ENCODE data around the gene FXYD6.

DNA sequence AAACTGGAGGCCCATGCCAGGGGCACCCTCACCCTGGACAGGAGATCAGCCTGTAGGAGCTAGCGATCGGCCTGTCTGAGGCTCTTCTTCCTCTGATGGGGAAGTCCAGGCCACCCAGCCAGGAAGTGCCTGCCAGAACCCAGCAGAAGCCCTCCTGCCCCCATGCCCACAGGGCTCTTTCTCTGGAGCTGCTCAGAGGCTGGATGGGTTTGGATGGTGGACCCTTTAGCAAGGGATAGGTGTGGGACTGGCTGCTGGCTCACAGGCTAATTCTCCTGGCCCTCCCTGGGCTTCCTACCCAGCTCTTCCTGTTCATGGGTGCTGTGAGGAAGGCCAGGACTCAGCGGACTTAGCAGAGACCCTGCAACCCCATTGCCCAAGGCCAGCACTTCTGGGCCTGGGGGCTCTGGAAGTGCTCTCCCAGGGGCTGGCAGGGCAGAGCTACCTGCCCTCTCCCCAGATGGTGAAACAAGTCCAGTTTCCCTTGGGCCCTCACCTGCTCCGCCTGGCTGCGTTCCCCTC, 59.6 kb downstream of the FXYD6 start:
- TF ChIP-seq, protein P1, sequence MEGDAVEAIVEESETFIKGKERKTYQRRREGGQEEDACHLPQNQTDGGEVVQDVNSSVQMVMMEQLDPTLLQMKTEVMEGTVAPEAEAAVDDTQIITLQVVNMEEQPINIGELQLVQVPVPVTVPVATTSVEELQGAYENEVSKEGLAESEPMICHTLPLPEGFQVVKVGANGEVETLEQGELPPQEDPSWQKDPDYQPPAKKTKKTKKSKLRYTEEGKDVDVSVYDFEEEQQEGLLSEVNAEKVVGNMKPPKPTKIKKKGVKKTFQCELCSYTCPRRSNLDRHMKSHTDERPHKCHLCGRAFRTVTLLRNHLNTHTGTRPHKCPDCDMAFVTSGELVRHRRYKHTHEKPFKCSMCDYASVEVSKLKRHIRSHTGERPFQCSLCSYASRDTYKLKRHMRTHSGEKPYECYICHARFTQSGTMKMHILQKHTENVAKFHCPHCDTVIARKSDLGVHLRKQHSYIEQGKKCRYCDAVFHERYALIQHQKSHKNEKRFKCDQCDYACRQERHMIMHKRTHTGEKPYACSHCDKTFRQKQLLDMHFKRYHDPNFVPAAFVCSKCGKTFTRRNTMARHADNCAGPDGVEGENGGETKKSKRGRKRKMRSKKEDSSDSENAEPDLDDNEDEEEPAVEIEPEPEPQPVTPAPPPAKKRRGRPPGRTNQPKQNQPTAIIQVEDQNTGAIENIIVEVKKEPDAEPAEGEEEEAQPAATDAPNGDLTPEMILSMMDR (IDR thresholded peaks at IDR 0.05) = no peak
- no peak for TF ChIP-seq POLR2AphosphoS5 (IDR thresholded peaks at IDR 0.05)
- no peak for TF ChIP-seq POLR2A (IDR thresholded peaks at IDR 0.05)
- TF ChIP-seq EP300 (IDR thresholded peaks at IDR 0.05) = no peak
